Keratinocyte (primary cell): ENCODE measurements around the gene ATP8A2.

Source experiments
- CTCF ChIP-seq, 3 experiments: IDR thresholded peaks in 1 of 3; conservative IDR thresholded peaks in 1 of 3; optimal IDR thresholded peaks in 1 of 3; 2 replicates in 2 of 3; 3 replicates in 1 of 3; pipeline versions ENCODE3 to v1.5.1; 2011; ENCODE audit warnings: low read length in 3 of 3, mild to moderate bottlenecking in 3 of 3, moderate library complexity in 2 of 3, control low read depth in 1 of 3, inconsistent platforms in 1 of 3; ENCODE audit not compliant: insufficient read depth in 2 of 3; ENCODE audit errors: extremely low read depth in 1 of 3
- EZH2 ChIP-seq: IDR thresholded peaks from one replicate; pipeline ENCODE4 v1.6.1; 2012; ENCODE audit warnings: inconsistent platforms, mild to moderate bottlenecking, low read length, moderate library complexity

DNA sequence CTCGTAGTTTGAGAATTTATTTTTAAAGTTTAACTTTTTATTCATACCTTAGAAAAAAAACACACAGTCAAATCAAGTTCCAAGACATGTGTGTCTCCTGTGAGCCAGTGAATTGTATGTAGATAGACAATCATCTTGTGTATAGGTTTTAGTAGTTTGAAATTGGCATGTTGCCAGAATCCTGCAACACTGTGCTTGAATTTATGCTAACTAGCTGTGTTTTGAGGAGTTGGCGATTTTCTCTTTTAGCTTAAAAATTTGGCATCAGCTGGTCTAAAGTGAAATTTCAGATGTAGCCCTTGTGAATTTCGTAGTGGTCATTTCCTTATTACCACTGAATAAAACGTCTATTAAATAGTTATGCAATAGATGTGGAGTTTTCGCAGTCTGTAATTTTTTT lies 213.2 kb downstream of the ATP8A2 start:
- TF ChIP-seq CTCF (optimal IDR thresholded peaks at IDR 0.05 in 1 of 3, IDR thresholded peaks at IDR 0.05 in 1 of 3, conservative IDR thresholded peaks at IDR 0.05 in 1 of 3; ENCODE audit: extremely low read depth in 1 of 3, insufficient read depth in 2 of 3, low read length in 3 of 3) (no peak), EZH2 (no peak)
